ENCODE results near the gene FGGY. TPM values are rescaled to one million over a fixed set of nuclear protein-coding genes. Genes with fewer than 3 reads are reported as not detected.

The FGGY gene
- total RNA-seq, 1 experiment from 2014 or later: 6.4 TPM

DNA sequence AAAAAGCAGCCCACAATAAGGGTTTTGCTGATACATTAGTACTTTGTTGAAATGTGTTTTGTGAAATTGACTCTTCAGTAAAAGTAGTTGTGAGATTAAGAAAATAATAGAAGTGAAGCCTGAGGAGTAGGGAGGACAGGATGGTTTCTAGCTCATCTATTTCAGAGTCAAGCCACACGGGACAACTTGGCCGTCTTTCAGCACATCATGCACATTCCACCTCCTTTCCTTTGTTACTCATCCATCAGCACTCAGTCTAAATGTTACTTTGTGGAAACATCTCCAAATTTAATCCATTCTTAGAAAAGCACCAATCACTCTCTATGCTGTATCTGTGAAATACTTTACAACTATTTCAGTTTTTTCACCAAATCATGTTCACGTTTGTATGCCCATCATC is 223.3 kb downstream of the FGGY start:
- no TSS peak for BruUV-seq (replicated peaks)
- TF ChIP-seq, protein P1, sequence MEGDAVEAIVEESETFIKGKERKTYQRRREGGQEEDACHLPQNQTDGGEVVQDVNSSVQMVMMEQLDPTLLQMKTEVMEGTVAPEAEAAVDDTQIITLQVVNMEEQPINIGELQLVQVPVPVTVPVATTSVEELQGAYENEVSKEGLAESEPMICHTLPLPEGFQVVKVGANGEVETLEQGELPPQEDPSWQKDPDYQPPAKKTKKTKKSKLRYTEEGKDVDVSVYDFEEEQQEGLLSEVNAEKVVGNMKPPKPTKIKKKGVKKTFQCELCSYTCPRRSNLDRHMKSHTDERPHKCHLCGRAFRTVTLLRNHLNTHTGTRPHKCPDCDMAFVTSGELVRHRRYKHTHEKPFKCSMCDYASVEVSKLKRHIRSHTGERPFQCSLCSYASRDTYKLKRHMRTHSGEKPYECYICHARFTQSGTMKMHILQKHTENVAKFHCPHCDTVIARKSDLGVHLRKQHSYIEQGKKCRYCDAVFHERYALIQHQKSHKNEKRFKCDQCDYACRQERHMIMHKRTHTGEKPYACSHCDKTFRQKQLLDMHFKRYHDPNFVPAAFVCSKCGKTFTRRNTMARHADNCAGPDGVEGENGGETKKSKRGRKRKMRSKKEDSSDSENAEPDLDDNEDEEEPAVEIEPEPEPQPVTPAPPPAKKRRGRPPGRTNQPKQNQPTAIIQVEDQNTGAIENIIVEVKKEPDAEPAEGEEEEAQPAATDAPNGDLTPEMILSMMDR (IDR thresholded peaks at IDR 0.05; ENCODE audit: insufficient read depth in 1 of 2, low read depth in 1 of 2, low read length in 1 of 2, severe bottlenecking in 1 of 2, unreplicated experiment in 1 of 2): no peak
- POLR2A ChIA-PET: no interaction called here
- Mint-ChIP-seq H3K4me1 (ENCODE audit: low read depth, unreplicated experiment) (no peaks in the 10 kb centered on the region), H3K36me3 (ENCODE audit: insufficient read depth, unreplicated experiment) (no peaks in the 10 kb centered on the region), H3K27me3 (ENCODE audit: insufficient read depth, unreplicated experiment) (no peaks in the 10 kb centered on the region), H3K4me3 (ENCODE audit: unreplicated experiment) (no peak overlapping the region), H3K9me3 (ENCODE audit: unreplicated experiment) (no peaks in the 10 kb centered on the region), H3K27ac (ENCODE audit: unreplicated experiment) (no peak overlapping the region)
- CTCF ChIA-PET: no interaction called here
- Histone ChIP-seq H3K36me3 (ENCODE audit: control insufficient read depth, insufficient read depth, low read length) (no peaks in the 10 kb centered on the region), H3K4me1 (no peaks in the 10 kb centered on the region), H3K27me3 (replicated peaks; ENCODE audit: control insufficient read depth, insufficient read depth, low read length) (no peaks in the 10 kb centered on the region), H3K9me3 (no peaks in the 10 kb centered on the region), H3K4me3 (ENCODE audit: low read depth, low read length) (no peak overlapping the region)
- DNase-seq: no peak
- intact Hi-C loops (cut with micrococcal nuclease; ENCODE audit: unreplicated experiment): no loop called here

DNA sequence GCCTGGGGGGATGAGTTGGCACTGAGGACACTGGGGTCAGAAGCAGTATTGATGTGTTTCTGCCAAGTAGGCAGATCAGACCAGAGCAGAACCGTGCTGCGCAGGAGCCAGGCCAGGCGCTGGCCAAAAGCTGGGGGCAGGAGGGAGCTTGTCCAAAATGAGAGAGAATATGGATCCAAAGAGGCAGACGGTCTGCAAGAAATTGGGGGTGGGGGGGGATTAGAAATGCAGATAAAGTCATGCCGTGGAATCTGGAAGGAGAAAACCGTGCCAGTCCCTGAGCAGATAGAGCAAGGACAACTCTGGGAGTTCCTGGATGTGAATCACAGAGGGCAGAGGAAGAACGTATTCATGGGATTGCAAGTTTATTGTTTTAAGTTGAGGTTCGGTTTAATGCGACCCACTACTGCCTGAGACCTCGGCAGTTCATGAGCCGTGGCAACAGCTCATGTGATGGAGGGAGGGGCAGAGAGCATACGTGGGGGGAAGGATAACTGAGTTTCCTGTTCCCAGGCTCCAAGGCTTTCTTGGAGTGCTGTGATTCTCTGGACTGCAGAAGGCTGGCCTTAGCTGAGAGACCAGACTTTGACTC is 224.0 kb downstream of the FGGY start:
- no peaks in the 10 kb centered on the region for H3K4me1 ChIP-seq
- no peak overlapping the region for H3K4me3 ChIP-seq (ENCODE audit: low read depth, low read length)
- no peaks in the 10 kb centered on the region for H3K9me3 ChIP-seq
- Mint-ChIP-seq H3K4me1 (ENCODE audit: low read depth, unreplicated experiment) (no peaks in the 10 kb centered on the region), H3K9me3 (ENCODE audit: unreplicated experiment) (no peaks in the 10 kb centered on the region), H3K27ac (ENCODE audit: unreplicated experiment) (no peak overlapping the region), H3K27me3 (ENCODE audit: insufficient read depth, unreplicated experiment) (no peaks in the 10 kb centered on the region), H3K36me3 (ENCODE audit: insufficient read depth, unreplicated experiment) (no peaks in the 10 kb centered on the region), H3K4me3 (ENCODE audit: unreplicated experiment) (no peak overlapping the region)
- POLR2A ChIA-PET: no interaction called here
- intact Hi-C loops (cut with micrococcal nuclease; ENCODE audit: unreplicated experiment): no loop called here
- no TSS peak for BruUV-seq (replicated peaks)
- TF ChIP-seq, protein P1 (IDR thresholded peaks at IDR 0.05; ENCODE audit: insufficient read depth in 1 of 2, low read depth in 1 of 2, low read length in 1 of 2, severe bottlenecking in 1 of 2, unreplicated experiment in 1 of 2): no peak
- no peaks in the 10 kb centered on the region for H3K36me3 ChIP-seq (ENCODE audit: control insufficient read depth, insufficient read depth, low read length)
- no peaks in the 10 kb centered on the region for H3K27me3 ChIP-seq (replicated peaks; ENCODE audit: control insufficient read depth, insufficient read depth, low read length)
- CTCF ChIA-PET: no interaction called here
- DNase-seq: no peak

DNA sequence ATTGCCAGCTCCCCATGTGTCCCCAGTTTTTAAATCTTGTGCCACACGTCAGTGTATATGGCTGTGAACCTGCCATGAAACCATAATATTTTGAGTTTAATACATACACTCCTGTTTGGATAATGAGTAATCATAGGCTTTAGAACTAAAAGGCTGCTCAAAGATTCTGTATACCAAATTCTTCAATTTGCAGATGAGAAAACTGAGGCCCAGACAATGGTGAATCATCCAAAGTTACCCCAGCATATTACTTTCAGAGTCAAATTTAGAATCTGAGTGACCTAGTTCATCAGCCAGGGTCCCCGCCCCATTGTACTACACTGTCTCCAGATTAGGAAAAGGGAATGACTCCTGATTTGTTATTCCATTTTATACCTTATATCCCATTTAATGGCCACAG is 224.6 kb downstream of the FGGY start:
- H3K27ac Mint-ChIP-seq (ENCODE audit: unreplicated experiment): no peak overlapping the region

More for the DNA sequence above, 224.6 kb downstream of the FGGY start:
- Histone ChIP-seq H3K4me3 (ENCODE audit: low read depth, low read length) (no peak overlapping the region), H3K27me3 (replicated peaks; ENCODE audit: control insufficient read depth, insufficient read depth, low read length) (no peaks in the 10 kb centered on the region), H3K36me3 (ENCODE audit: control insufficient read depth, insufficient read depth, low read length) (no peaks in the 10 kb centered on the region), H3K4me1 (no peaks in the 10 kb centered on the region), H3K9me3 (no peaks in the 10 kb centered on the region)
- no peaks in the 10 kb centered on the region for H3K4me1 Mint-ChIP-seq (ENCODE audit: low read depth, unreplicated experiment)
- DNase-seq: no peak
- no peak overlapping the region for H3K4me3 Mint-ChIP-seq (ENCODE audit: unreplicated experiment)
- CTCF ChIA-PET: no interaction called here
- intact Hi-C loops (cut with micrococcal nuclease; ENCODE audit: unreplicated experiment): no loop called here
- BruUV-seq (replicated peaks): no TSS peak
- no peaks in the 10 kb centered on the region for H3K36me3 Mint-ChIP-seq (ENCODE audit: insufficient read depth, unreplicated experiment)
- TF ChIP-seq, protein P1 (IDR thresholded peaks at IDR 0.05; ENCODE audit: insufficient read depth in 1 of 2, low read depth in 1 of 2, low read length in 1 of 2, severe bottlenecking in 1 of 2, unreplicated experiment in 1 of 2): no peak
- POLR2A ChIA-PET: no interaction called here
- H3K9me3 Mint-ChIP-seq (ENCODE audit: unreplicated experiment): no peaks in the 10 kb centered on the region
- no peaks in the 10 kb centered on the region for H3K27me3 Mint-ChIP-seq (ENCODE audit: insufficient read depth, unreplicated experiment)

All from Caco-2 (cell line).